Stromal cell of bone marrow (primary cell): ENCODE data around the gene PNLDC1.
"Not testable (repeated sequence)": the region's sequence is repeated elsewhere in the genome, so short reads cannot be mapped to it uniquely, and the experiment has no call there.

Source experiments
- DNase-seq: peaks from one replicate; pipeline ENCODE4 v3.0.0-alpha.2; 2012; ENCODE audit warnings: low read depth

PNLDC1 gene

GRCh38 chr6:159849851-159850250 is 49.8 kb downstream of the PNLDC1 start:
- DNase-seq: not testable (repeated sequence)

GRCh38 chr6:159852877-159853276 is 52.8 kb downstream of the PNLDC1 start:
- DNase-seq: no peak

GRCh38 chr6:159853754-159854153 is 53.7 kb downstream of the PNLDC1 start:
- DNase-seq: no peak

- no peak for DNase-seq
Observed at GRCh38 chr6:159854959-159855358, 54.9 kb downstream of the PNLDC1 start.

- no peak for DNase-seq
Observed at GRCh38 chr6:159858259-159858658, 58.2 kb downstream of the PNLDC1 start.

GRCh38 chr6:159860482-159860881 is 60.4 kb downstream of the PNLDC1 start:
- DNase-seq: no peak

GRCh38 chr6:159862103-159862502 is 62.0 kb downstream of the PNLDC1 start:
- DNase-seq: no peak

GRCh38 chr6:159863341-159863740 is 63.3 kb downstream of the PNLDC1 start:
- DNase-seq: peak; percentile 49

GRCh38 chr6:159865226-159865920 is 65.3 kb downstream of the PNLDC1 start:
- no peak for DNase-seq

- DNase-seq: no peak
Observed at GRCh38 chr6:159866286-159867247, 66.5 kb downstream of the PNLDC1 start.
